Endothelial cell (in vitro differentiated cells): ENCODE data around the gene TJP3. TPM values are rescaled to one million over a fixed set of nuclear protein-coding genes. Genes with fewer than 3 reads are reported as not detected.

Source experiments
- DNase-seq: peaks from one replicate; pipeline ENCODE4 v3.0.0; 2021; ENCODE audit warnings: low spot score
- H3K27ac Mint-ChIP-seq: one replicate; pipeline ENCODE4 v1.8.0; 2021; ENCODE audit warnings: mixed read lengths, inconsistent platforms; ENCODE audit not compliant: unreplicated experiment
- H3K27me3 Mint-ChIP-seq: one replicate; pipeline ENCODE4 v1.8.0; 2021; ENCODE audit warnings: mild to moderate bottlenecking, moderate library complexity, mixed read lengths, inconsistent platforms; ENCODE audit not compliant: unreplicated experiment
- H3K36me3 Mint-ChIP-seq: one replicate; pipeline ENCODE4 v1.8.0; 2021; ENCODE audit warnings: mild to moderate bottlenecking, low read depth, mixed read lengths, inconsistent platforms; ENCODE audit not compliant: unreplicated experiment
- H3K4me1 Mint-ChIP-seq: one replicate; pipeline ENCODE4 v1.8.0; 2021; ENCODE audit warnings: mild to moderate bottlenecking, mixed read lengths, inconsistent platforms; ENCODE audit not compliant: unreplicated experiment
- H3K4me3 Mint-ChIP-seq: one replicate; pipeline ENCODE4 v1.8.0; 2021; ENCODE audit warnings: mild to moderate bottlenecking, mixed read lengths, inconsistent platforms; ENCODE audit not compliant: unreplicated experiment
- H3K9me3 Mint-ChIP-seq: one replicate; pipeline ENCODE4 v1.8.0; 2021; ENCODE audit warnings: mixed read lengths, inconsistent platforms; ENCODE audit not compliant: unreplicated experiment
- total RNA-seq: library from RNA; stranded (reverse); fragmentation: NEBNext Ultra II Directional; extraction: Animal tissue kit (Norgen Biotek cat#: 25700); gene quantifications from one replicate; pipeline ENCODE4 v1.2.1, GENCODE V29; 2021; ENCODE audit not compliant: unreplicated experiment
- TF ChIP-seq, protein P1 (sequence below): fragments of 200-600 bp; sonication (generic); IDR thresholded peaks from one replicate; pipeline ENCODE4 v1.5.0; 2021; ENCODE audit warnings: antibody characterized with exemption; ENCODE audit not compliant: unreplicated experiment

TJP3 gene
- total RNA-seq, 1 donor from 2014 or later, result 3.1 TPM

DNA sequence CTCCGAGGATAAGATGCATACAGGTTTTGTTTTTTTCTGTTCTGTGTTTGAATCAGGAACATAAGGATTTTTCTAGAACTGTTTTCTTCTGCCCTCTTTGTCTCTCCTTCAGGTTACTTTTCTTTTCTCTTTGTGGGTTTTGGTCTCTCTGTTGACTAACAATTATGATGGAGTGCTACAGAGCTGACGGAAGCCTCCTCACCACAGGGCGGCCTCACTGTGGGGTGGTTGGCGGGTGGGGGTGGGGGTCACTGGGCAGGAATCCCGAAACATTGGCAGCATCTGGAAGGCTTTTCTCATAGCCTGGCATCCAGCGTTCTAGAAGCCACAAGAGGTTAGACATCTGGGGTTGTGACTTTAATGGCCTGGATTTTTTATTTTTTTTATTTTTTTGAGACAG is 90.0 kb downstream of the TJP3 start:
- Mint-ChIP-seq H3K27me3 (no peaks in the 10 kb centered on the region), H3K36me3 (peaks cover 5% of the 10 kb centered on the region), H3K9me3 (peaks cover 6% of the 10 kb centered on the region), H3K27ac (no peak overlapping the region), H3K4me3 (no peak overlapping the region), H3K4me1 (no peaks in the 10 kb centered on the region)
- no peak for DNase-seq
- TF ChIP-seq, protein P1, sequence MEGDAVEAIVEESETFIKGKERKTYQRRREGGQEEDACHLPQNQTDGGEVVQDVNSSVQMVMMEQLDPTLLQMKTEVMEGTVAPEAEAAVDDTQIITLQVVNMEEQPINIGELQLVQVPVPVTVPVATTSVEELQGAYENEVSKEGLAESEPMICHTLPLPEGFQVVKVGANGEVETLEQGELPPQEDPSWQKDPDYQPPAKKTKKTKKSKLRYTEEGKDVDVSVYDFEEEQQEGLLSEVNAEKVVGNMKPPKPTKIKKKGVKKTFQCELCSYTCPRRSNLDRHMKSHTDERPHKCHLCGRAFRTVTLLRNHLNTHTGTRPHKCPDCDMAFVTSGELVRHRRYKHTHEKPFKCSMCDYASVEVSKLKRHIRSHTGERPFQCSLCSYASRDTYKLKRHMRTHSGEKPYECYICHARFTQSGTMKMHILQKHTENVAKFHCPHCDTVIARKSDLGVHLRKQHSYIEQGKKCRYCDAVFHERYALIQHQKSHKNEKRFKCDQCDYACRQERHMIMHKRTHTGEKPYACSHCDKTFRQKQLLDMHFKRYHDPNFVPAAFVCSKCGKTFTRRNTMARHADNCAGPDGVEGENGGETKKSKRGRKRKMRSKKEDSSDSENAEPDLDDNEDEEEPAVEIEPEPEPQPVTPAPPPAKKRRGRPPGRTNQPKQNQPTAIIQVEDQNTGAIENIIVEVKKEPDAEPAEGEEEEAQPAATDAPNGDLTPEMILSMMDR, result no peak

Other genes starting within 250 kb of the TJP3 start
- gene SMIM24, start 227.9 kb upstream of the TJP3 start, total RNA-seq, result not detected
- not detected for gene SMIM44, start 224.9 kb upstream of the TJP3 start, total RNA-seq
- gene DOHH, start 207.7 kb upstream of the TJP3 start, total RNA-seq, result 8.7 TPM
- gene FZR1, start 202.1 kb upstream of the TJP3 start, total RNA-seq, result 38.9 TPM
- gene TEKTIP1, start 169.2 kb upstream of the TJP3 start, total RNA-seq, result 1.4 TPM
- gene MFSD12, start 150.8 kb upstream of the TJP3 start, total RNA-seq, result 54.5 TPM
- gene HMG20B, start 135.4 kb upstream of the TJP3 start, total RNA-seq, result 77.2 TPM
- 11.0 TPM for gene GIPC3, start 122.9 kb upstream of the TJP3 start, total RNA-seq
- 7.3 TPM for gene TBXA2R, start 101.5 kb upstream of the TJP3 start, total RNA-seq
- 31.8 TPM for gene CACTIN, start 81.6 kb upstream of the TJP3 start, total RNA-seq
- gene PIP5K1C, start 7.9 kb upstream of the TJP3 start, total RNA-seq, result 65.8 TPM
- gene APBA3, start 53.3 kb downstream of the TJP3 start, total RNA-seq, result 23.8 TPM
- 26.7 TPM for gene MRPL54, start 54.3 kb downstream of the TJP3 start, total RNA-seq
- not detected for gene RAX2, start 63.8 kb downstream of the TJP3 start, total RNA-seq
- 10.9 TPM for gene MATK, start 78.0 kb downstream of the TJP3 start, total RNA-seq
- 1.8 TPM for gene ZFR2, start 160.7 kb downstream of the TJP3 start, total RNA-seq
- 0.67 TPM for gene ATCAY, start 172.3 kb downstream of the TJP3 start, total RNA-seq
- 1.4 TPM for gene NMRK2, start 224.7 kb downstream of the TJP3 start, total RNA-seq